Trophoblast cell (in vitro differentiated cells and primary cell): ENCODE results near the gene PPP6R2.

Source experiments
- DNase-seq, 2 donors: peaks; one replicate each; pipeline ENCODE4 v3.0.0-alpha.2; 2016
- H2AFZ ChIP-seq: 2 replicates; pipeline ENCODE4 v1.6.1; 2013; ENCODE audit warnings: low read length, moderate library complexity, mild to moderate bottlenecking; ENCODE audit not compliant: insufficient read depth, poor library complexity
- H2AK5ac ChIP-seq: 2 replicates; pipeline ENCODE4 v1.6.1; 2013; ENCODE audit warnings: mild to moderate bottlenecking, low read length
- H2BK120ac ChIP-seq: 2 replicates; pipeline ENCODE4 v1.6.1; 2013; ENCODE audit warnings: low read length, mild to moderate bottlenecking, moderate library complexity; ENCODE audit not compliant: insufficient read depth, poor library complexity
- H2BK12ac ChIP-seq: 2 replicates; pipeline ENCODE4 v1.6.1; 2013; ENCODE audit warnings: mild to moderate bottlenecking, low read length, moderate library complexity
- H2BK5ac ChIP-seq: 2 replicates; pipeline ENCODE4 v1.6.1; 2013; ENCODE audit warnings: low read length, low read depth, moderate library complexity, mild to moderate bottlenecking; ENCODE audit not compliant: poor library complexity
- H3K14ac ChIP-seq: 2 replicates; pipeline ENCODE4 v1.6.1; 2013; ENCODE audit warnings: mild to moderate bottlenecking, low read length
- H3K18ac ChIP-seq: 2 replicates; pipeline ENCODE4 v1.6.1; 2013; ENCODE audit warnings: mild to moderate bottlenecking, low read length
- H3K23ac ChIP-seq: 2 replicates; pipeline ENCODE4 v1.6.1; 2013; ENCODE audit warnings: low read length
- H3K27ac ChIP-seq: 2 replicates; pipeline ENCODE4 v1.5.1; 2013; ENCODE audit warnings: low read depth, mild to moderate bottlenecking, inconsistent platforms, low read length, moderate library complexity
- H3K27me3 ChIP-seq: 2 replicates; pipeline ENCODE4 v1.6.1; 2013; ENCODE audit warnings: inconsistent platforms, mild to moderate bottlenecking, low read length, moderate library complexity; ENCODE audit not compliant: insufficient read depth
- H3K36me3 ChIP-seq, 2 experiments: 1 replicate in 1 of 2; 2 replicates in 1 of 2; pipeline ENCODE4 v1.6.1; 2013; ENCODE audit warnings: low read length in 2 of 2, mild to moderate bottlenecking in 2 of 2, moderate library complexity in 1 of 2; ENCODE audit not compliant: insufficient read depth in 2 of 2, control insufficient read depth in 1 of 2
- H3K4ac ChIP-seq: 2 replicates; pipeline ENCODE4 v1.6.1; 2013; ENCODE audit warnings: low read depth, mild to moderate bottlenecking, low read length, moderate library complexity
- H3K4me1 ChIP-seq, 2 experiments: 1 replicate in 1 of 2; 2 replicates in 1 of 2; pipeline ENCODE4 v1.6.1; 2013; ENCODE audit warnings: low read length in 2 of 2, mild to moderate bottlenecking in 2 of 2, moderate library complexity in 1 of 2; ENCODE audit not compliant: insufficient read depth in 2 of 2, control insufficient read depth in 1 of 2
- H3K4me2 ChIP-seq: 2 replicates; pipeline ENCODE4 v1.6.1; 2013; ENCODE audit warnings: inconsistent platforms, mild to moderate bottlenecking, low read length, moderate library complexity
- H3K4me3 ChIP-seq: 2 replicates; pipeline ENCODE4 v1.5.1; 2013; ENCODE audit warnings: mild to moderate bottlenecking, low read depth, low read length, inconsistent platforms
- H3K79me1 ChIP-seq: one replicate; pipeline ENCODE4 v1.6.1; 2013; ENCODE audit warnings: low read length
- H3K79me2 ChIP-seq: 2 replicates; pipeline ENCODE4 v1.6.1; 2013; ENCODE audit warnings: low read length, mild to moderate bottlenecking; ENCODE audit not compliant: control insufficient read depth, insufficient read depth, poor library complexity
- H3K9ac ChIP-seq: 2 replicates; pipeline ENCODE4 v1.6.1; 2013; ENCODE audit warnings: mild to moderate bottlenecking, low read length
- H3K9me3 ChIP-seq: 2 replicates; pipeline ENCODE4 v1.6.1; 2013; ENCODE audit warnings: low read depth, mild to moderate bottlenecking, control low read depth, inconsistent platforms, low read length; ENCODE audit not compliant: insufficient read depth
- H4K12ac ChIP-seq: 2 replicates; pipeline ENCODE4 v1.6.1; 2013; ENCODE audit warnings: low read depth, mild to moderate bottlenecking, low read length, moderate library complexity
- H4K8ac ChIP-seq: 2 replicates; pipeline ENCODE4 v1.6.1; 2013; ENCODE audit warnings: low read depth, mild to moderate bottlenecking, low read length, moderate library complexity
- H4K91ac ChIP-seq: one replicate; pipeline ENCODE4 v1.6.1; 2013; ENCODE audit warnings: low read depth, mild to moderate bottlenecking, low read length, moderate library complexity
- WGBS: extraction: QIAGEN DNeasy Blood & Tissue Kit; methylation state at CpG from one replicate; pipeline ENCODE4 v1.1.7; 2013; ENCODE audit warnings: missing lambda C conversion rate; ENCODE audit not compliant: insufficient read length, insufficient coverage; ENCODE audit errors: extremely low coverage; 5-methylcytosine and 5-hydroxymethylcytosine counted together

Gene PPP6R2

DNA sequence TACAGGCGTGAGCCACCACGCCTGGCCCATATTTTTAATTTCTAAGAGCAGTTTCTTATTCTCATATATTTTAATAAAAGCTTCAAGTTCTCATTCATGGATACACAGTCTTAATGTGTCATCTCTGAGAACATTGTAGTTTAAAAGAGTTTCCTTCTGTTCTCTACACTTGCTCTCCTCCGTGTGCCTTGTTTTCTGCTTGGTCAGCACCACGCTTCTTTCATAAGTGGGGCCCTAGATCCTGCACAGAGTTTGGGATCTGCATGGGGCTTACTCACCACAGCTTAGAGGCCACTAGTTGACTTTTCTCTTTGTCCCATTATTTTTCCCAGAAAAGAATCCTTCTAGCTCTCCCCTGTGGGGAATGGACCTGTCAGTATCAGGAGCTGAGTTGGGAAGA, 58.8 kb downstream of the PPP6R2 start:
- Histone ChIP-seq H2AK5ac (no peak overlapping the region), H3K4me2 (no peak overlapping the region), H2AFZ (no peak overlapping the region), H3K14ac (no peak overlapping the region), H3K9ac (no peak overlapping the region), H2BK12ac (no peak overlapping the region), H4K12ac (no peak overlapping the region), H3K36me3 (peaks cover 20 to 32% of the 10 kb centered on the region in 2 experiments), H3K18ac (no peak overlapping the region), H4K8ac (no peak overlapping the region), H3K9me3 (peaks cover 2% of the 10 kb centered on the region), H3K79me2 (no peaks in the 10 kb centered on the region), H3K79me1 (no peaks in the 10 kb centered on the region), H3K4me1 (no peaks in the 10 kb centered on the region), H3K23ac (no peak overlapping the region), H3K27me3 (no peaks in the 10 kb centered on the region), H2BK5ac (no peak overlapping the region), H2BK120ac (no peak overlapping the region), H3K4ac (no peak overlapping the region), H4K91ac (no peak overlapping the region), H3K4me3 (no peak overlapping the region), H3K27ac (no peak overlapping the region)
- WGBS, result no CpG with 5 or more reads among the region's 4 CpGs
- no peak for DNase-seq

GRCh38 chr22:50403701-50404101, 60.6 kb downstream of the PPP6R2 start:
- no peak overlapping the region for H3K18ac ChIP-seq
- peak overlapping the region; percentile 44 for H3K4me3 ChIP-seq
- no peak overlapping the region for H3K23ac ChIP-seq
- no peak for DNase-seq
- no peak overlapping the region for H3K4ac ChIP-seq
- no peaks in the 10 kb centered on the region for H3K27me3 ChIP-seq
- H2BK120ac ChIP-seq, result no peak overlapping the region
- no peak overlapping the region for H4K12ac ChIP-seq
- no CpG with 5 or more reads among the region's 8 CpGs for WGBS
- H3K79me1 ChIP-seq, result no peaks in the 10 kb centered on the region
- peaks cover 33 to 44% of the 10 kb centered on the region in 2 experiments for H3K36me3 ChIP-seq
- no peak overlapping the region for H2BK5ac ChIP-seq
- H3K4me2 ChIP-seq, result no peak overlapping the region
- no peak overlapping the region for H3K9ac ChIP-seq
- H3K27ac ChIP-seq, result no peak overlapping the region
- no peaks in the 10 kb centered on the region for H3K79me2 ChIP-seq
- no peak overlapping the region for H4K91ac ChIP-seq
- H3K14ac ChIP-seq, result no peak overlapping the region
- peaks cover 2% of the 10 kb centered on the region for H3K9me3 ChIP-seq
- H2BK12ac ChIP-seq, result no peak overlapping the region
- H4K8ac ChIP-seq, result no peak overlapping the region
- H2AK5ac ChIP-seq, result no peak overlapping the region
- no peaks in the 10 kb centered on the region for H3K4me1 ChIP-seq
- H2AFZ ChIP-seq, result no peak overlapping the region

GRCh38 chr22:50406416-50407170, 63.5 kb downstream of the PPP6R2 start:
- no peak overlapping the region for H2BK5ac ChIP-seq
- H2AK5ac ChIP-seq, result no peak overlapping the region
- H3K9me3 ChIP-seq, result peaks cover 2% of the 10 kb centered on the region
- no peak overlapping the region for H4K12ac ChIP-seq
- no peak overlapping the region for H3K4me2 ChIP-seq
- H3K4me3 ChIP-seq, result no peak overlapping the region
- no peak overlapping the region for H3K9ac ChIP-seq
- no peak overlapping the region for H2BK120ac ChIP-seq
- no peak for DNase-seq
- no peak overlapping the region for H3K23ac ChIP-seq
- no CpG with 5 or more reads among the region's 25 CpGs for WGBS
- H3K27ac ChIP-seq, result no peak overlapping the region
- H3K27me3 ChIP-seq, result no peaks in the 10 kb centered on the region
- no peak overlapping the region for H2AFZ ChIP-seq
- no peak overlapping the region for H4K8ac ChIP-seq
- no peaks in the 10 kb centered on the region for H3K4me1 ChIP-seq
- no peak overlapping the region for H2BK12ac ChIP-seq
- H3K36me3 ChIP-seq, result peaks cover 36 to 37% of the 10 kb centered on the region in 2 experiments
- no peak overlapping the region for H4K91ac ChIP-seq
- H3K14ac ChIP-seq, result no peak overlapping the region
- no peak overlapping the region for H3K18ac ChIP-seq
- H3K79me2 ChIP-seq, result no peaks in the 10 kb centered on the region
- no peaks in the 10 kb centered on the region for H3K79me1 ChIP-seq
- no peak overlapping the region for H3K4ac ChIP-seq

DNA sequence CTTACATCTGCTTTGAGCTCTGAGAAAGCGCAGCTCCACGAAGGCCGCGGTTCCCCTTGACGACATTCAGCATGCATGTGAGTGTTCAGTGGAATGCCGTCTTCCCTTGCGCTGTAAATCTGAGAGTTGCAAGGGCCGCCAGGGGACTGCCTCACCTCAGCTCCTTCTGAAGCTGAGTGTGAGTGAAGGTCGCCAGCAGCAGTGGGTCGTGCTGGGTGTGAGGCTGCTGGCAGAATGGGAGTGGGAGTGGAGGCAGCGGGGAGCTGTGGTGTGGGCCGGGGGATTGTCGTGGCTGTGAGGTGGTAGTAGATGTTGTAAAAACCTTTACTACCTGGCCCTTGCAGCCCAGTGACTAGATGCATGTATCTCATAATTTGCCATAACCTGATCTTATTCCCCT, 65.2 kb downstream of the PPP6R2 start:
- H2AFZ ChIP-seq, result no peak overlapping the region
- H2BK120ac ChIP-seq, result no peak overlapping the region
- H4K91ac ChIP-seq, result no peak overlapping the region
- H4K12ac ChIP-seq, result no peak overlapping the region
- H4K8ac ChIP-seq, result no peak overlapping the region
- DNase-seq, result no peak
- H3K18ac ChIP-seq, result no peak overlapping the region
- H3K4me2 ChIP-seq, result no peak overlapping the region
- WGBS, result no CpG with 5 or more reads among the region's 13 CpGs
- no peak overlapping the region for H2BK5ac ChIP-seq
- no peak overlapping the region for H3K14ac ChIP-seq
- no peak overlapping the region for H2AK5ac ChIP-seq
- H3K79me1 ChIP-seq, result no peaks in the 10 kb centered on the region
- H3K9ac ChIP-seq, result no peak overlapping the region
- H3K27ac ChIP-seq, result no peak overlapping the region
- no peaks in the 10 kb centered on the region for H3K79me2 ChIP-seq
- H3K36me3 ChIP-seq, result peaks cover 34 to 35% of the 10 kb centered on the region in 2 experiments
- no peak overlapping the region for H3K4ac ChIP-seq
- no peaks in the 10 kb centered on the region for H3K27me3 ChIP-seq
- H3K23ac ChIP-seq, result no peak overlapping the region
- no peak overlapping the region for H2BK12ac ChIP-seq
- H3K4me3 ChIP-seq, result no peak overlapping the region
- peaks cover 2% of the 10 kb centered on the region for H3K9me3 ChIP-seq
- H3K4me1 ChIP-seq, result no peaks in the 10 kb centered on the region
